Measurements from ENCODE around the gene MRPS17. TPM values are rescaled to one million over a fixed set of nuclear protein-coding genes. Genes with fewer than 3 reads are reported as not detected.

MRPS17 gene
- total and polyA plus RNA-seq, 10 of the 15 experiments (the other 5 are each of a cell fraction or from before 2014, with no cell fraction given): 18.7 to 74.5 (median 29.2) TPM

GRCh38 chr7:55951637-55952351 is at the start of gene MRPS17 (continued):
- TF ChIP-seq CEBPB (IDR thresholded peaks at IDR 0.05; ENCODE audit: borderline replicate concordance in 1 of 2, low read depth in 2 of 2, low read length in 2 of 2) (no peak), RAD51 (IDR thresholded peaks at IDR 0.05) (no peak; the same call in 1 of the 2 replicates), MXI1 (IDR thresholded peaks at IDR 0.05; ENCODE audit: low read depth, low read length) (peak; percentile 95), ZNF622 (IDR thresholded peaks at IDR 0.05) (no peak), KAT2A (conservative IDR thresholded peaks at IDR 0.05; ENCODE audit: control insufficient read depth, low read depth, low read length) (no peak), FOS (IDR thresholded peaks at IDR 0.05; ENCODE audit: borderline replicate concordance, extremely low read depth, insufficient read length) (no peak), ESRRA (IDR thresholded peaks at IDR 0.05; ENCODE audit: low read length) (no peak), NBN (IDR thresholded peaks at IDR 0.05) (peak; percentile 87), TCF3 (IDR thresholded peaks at IDR 0.05; ENCODE audit: borderline replicate concordance, insufficient read depth, low read depth, low read length) (peak; percentile 94), CREB1 (IDR thresholded peaks at IDR 0.05; ENCODE audit: low read depth) (peak; percentile 98), BACH1 (IDR thresholded peaks at IDR 0.05; ENCODE audit: borderline replicate concordance) (peak; percentile 66; the same call in 1 of the 2 replicates), YBX1 (IDR thresholded peaks at IDR 0.05) (no peak), ZZZ3 (IDR thresholded peaks at IDR 0.05; ENCODE audit: control insufficient read depth, insufficient read length, low read depth) (no peak), SIN3A (IDR thresholded peaks at IDR 0.05; ENCODE audit: low read depth, low read length) (peak; percentile 91), PAX8 (IDR thresholded peaks at IDR 0.05) (no peak), TARDBP (IDR thresholded peaks at IDR 0.05; ENCODE audit: borderline replicate concordance) (no peak), RELB (IDR thresholded peaks at IDR 0.05; ENCODE audit: low read depth) (peak; percentile 82), SREBF1 (IDR thresholded peaks at IDR 0.05; ENCODE audit: low read length) (no peak), USF2 (IDR thresholded peaks at IDR 0.05; ENCODE audit: borderline replicate concordance, low read depth, low read length) (peak; percentile 1; the same call in 1 of the 2 replicates), BRCA1 (IDR thresholded peaks at IDR 0.05; ENCODE audit: low read depth, low read length) (no peak), E4F1 (IDR thresholded peaks at IDR 0.05; ENCODE audit: borderline replicate concordance, partially characterized antibody) (peak; percentile 47), POLR2AphosphoS2 (IDR thresholded peaks at IDR 0.05; ENCODE audit: low read depth, low read length) (peak; percentile 65; the same call in 1 of the 2 replicates), BMI1 (IDR thresholded peaks at IDR 0.05; ENCODE audit: borderline replicate concordance) (no peak), POU2F2 (IDR thresholded peaks at IDR 0.05; ENCODE audit: borderline replicate concordance, low read depth, low read length) (peak; percentile 88), MYB (IDR thresholded peaks at IDR 0.05; ENCODE audit: borderline replicate concordance, low read depth, low read length) (no peak)
